GM12801 (cell line): ENCODE results near the gene TMEM185B.

Experiments
- TF ChIP-seq, protein P1 (sequence below): IDR thresholded peaks from one replicate; pipeline ENCODE4 v1.5.1; 2011; ENCODE audit warnings: control low read depth; ENCODE audit not compliant: insufficient read length; ENCODE audit errors: extremely low read depth

Gene TMEM185B

GRCh38 chr2:120262150-120262549 lies 39.0 kb upstream of the TMEM185B start:
- TF ChIP-seq, protein P1, sequence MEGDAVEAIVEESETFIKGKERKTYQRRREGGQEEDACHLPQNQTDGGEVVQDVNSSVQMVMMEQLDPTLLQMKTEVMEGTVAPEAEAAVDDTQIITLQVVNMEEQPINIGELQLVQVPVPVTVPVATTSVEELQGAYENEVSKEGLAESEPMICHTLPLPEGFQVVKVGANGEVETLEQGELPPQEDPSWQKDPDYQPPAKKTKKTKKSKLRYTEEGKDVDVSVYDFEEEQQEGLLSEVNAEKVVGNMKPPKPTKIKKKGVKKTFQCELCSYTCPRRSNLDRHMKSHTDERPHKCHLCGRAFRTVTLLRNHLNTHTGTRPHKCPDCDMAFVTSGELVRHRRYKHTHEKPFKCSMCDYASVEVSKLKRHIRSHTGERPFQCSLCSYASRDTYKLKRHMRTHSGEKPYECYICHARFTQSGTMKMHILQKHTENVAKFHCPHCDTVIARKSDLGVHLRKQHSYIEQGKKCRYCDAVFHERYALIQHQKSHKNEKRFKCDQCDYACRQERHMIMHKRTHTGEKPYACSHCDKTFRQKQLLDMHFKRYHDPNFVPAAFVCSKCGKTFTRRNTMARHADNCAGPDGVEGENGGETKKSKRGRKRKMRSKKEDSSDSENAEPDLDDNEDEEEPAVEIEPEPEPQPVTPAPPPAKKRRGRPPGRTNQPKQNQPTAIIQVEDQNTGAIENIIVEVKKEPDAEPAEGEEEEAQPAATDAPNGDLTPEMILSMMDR, result no peak

- TF ChIP-seq, protein P1, result no peak
Observed at GRCh38 chr2:120261387-120262006, 38.3 kb upstream of the TMEM185B start.

GRCh38 chr2:120260736-120261135 lies 37.5 kb upstream of the TMEM185B start:
- TF ChIP-seq, protein P1, result no peak

- TF ChIP-seq, protein P1, result no peak
Observed at GRCh38 chr2:120258196-120258595, 35.0 kb upstream of the TMEM185B start.

DNA sequence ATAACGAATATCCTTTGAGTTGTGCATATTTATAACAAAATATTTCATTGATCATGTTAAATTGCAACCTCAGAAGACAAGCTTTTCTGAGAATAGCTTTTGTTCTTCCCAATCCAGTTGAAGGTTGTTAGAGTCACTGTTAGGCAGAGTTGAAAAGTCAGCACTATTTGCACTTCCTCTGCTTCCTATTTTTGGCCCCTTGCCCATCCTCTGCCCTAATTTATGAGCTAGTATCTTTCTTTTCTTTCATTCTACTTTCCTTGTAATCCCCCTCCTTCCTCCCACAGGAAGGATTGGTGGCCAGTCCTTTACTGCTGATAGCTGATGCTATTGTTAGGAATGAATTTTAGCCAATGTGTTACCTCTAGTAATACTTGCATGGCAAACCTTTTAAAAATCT lies 34.3 kb upstream of the TMEM185B start:
- TF ChIP-seq, protein P1, result no peak

- TF ChIP-seq, protein P1, result no peak
Observed at GRCh38 chr2:120256651-120257000, 33.4 kb upstream of the TMEM185B start.

- TF ChIP-seq, protein P1, result no peak
Observed at GRCh38 chr2:120255986-120256650, 32.9 kb upstream of the TMEM185B start.
